HepG2 (cell line): Measurements from ENCODE around the gene HAT1. TPM values are rescaled to one million over a fixed set of nuclear protein-coding genes. Genes with fewer than 3 reads are reported as not detected.

Source experiments
- AKAP8 ChIP-seq: sonication (generic); formaldehyde crosslinking; IDR thresholded peaks from 2 replicates; pipeline ENCODE4 v1.5.1; 2020; ENCODE audit warnings: mild to moderate bottlenecking, missing genetic modification reagents
- DMAP1 ChIP-seq: IDR thresholded peaks from 2 replicates; pipeline ENCODE4 v1.6.1; 2016
- MEF2D ChIP-seq: sonication (generic); formaldehyde crosslinking; IDR thresholded peaks from 2 replicates; pipeline ENCODE4 v1.5.1; 2020; ENCODE audit warnings: mild to moderate bottlenecking, missing genetic modification reagents
- MIER3 ChIP-seq: IDR thresholded peaks from 2 replicates; pipeline ENCODE4 v1.6.1; 2016; ENCODE audit warnings: missing compliant biosample characterization, borderline replicate concordance
- TEAD3 ChIP-seq: optimal IDR thresholded peaks from 2 replicates; pipeline ENCODE3; 2016; ENCODE audit warnings: borderline replicate concordance
- ZBTB7A ChIP-seq: sonication (generic); formaldehyde crosslinking; IDR thresholded peaks from 2 replicates; pipeline ENCODE4 v1.8.0; 2022; ENCODE audit warnings: mild to moderate bottlenecking, missing genetic modification reagents
- ZNF274 ChIP-seq: sonication (generic); formaldehyde crosslinking; IDR thresholded peaks from 2 replicates; pipeline ENCODE4 v1.5.1; 2020; ENCODE audit warnings: mild to moderate bottlenecking, missing genetic modification reagents
- ZNF367 ChIP-seq: sonication (generic); formaldehyde crosslinking; IDR thresholded peaks from 2 replicates; pipeline ENCODE4 v1.4.0; 2020; ENCODE audit warnings: missing genetic modification reagents, borderline replicate concordance
- ZNF713 ChIP-seq: sonication (generic); formaldehyde crosslinking; IDR thresholded peaks from 2 replicates; pipeline ENCODE4 v1.4.0; 2020; ENCODE audit warnings: mild to moderate bottlenecking, missing genetic modification reagents
- polyA plus RNA-seq, 8 experiments: library from polyadenylated mRNA; depleted of rRNA in 3 of 8; stranded (reverse) in 7 of 8; unstranded in 1 of 8; fragments of >200 nt; fragmentation: Illumina TruSeq in 4 of 8; extraction: Trizol in 4 of 8; gene quantifications; 2 replicates each; pipeline versions ENCODE4 v1.2.1 to v1.2.3, GENCODE V29; 2011 to 2016; ENCODE audit warnings: low read depth in 4 of 8, missing spikeins in 1 of 8, mixed read lengths in 1 of 8; ENCODE audit not compliant: insufficient read depth in 1 of 8
- total RNA-seq, 5 experiments: library from RNA; depleted of rRNA; stranded (reverse); fragments of >200 nt; fragmentation: Illumina TruSeq; extraction: Trizol; gene quantifications; 2 replicates each; pipeline ENCODE4 v1.2.3, GENCODE V29; 2016; ENCODE audit warnings: low read depth in 1 of 5
- TF ChIP-seq, protein P1 (sequence below): sonication (generic); formaldehyde crosslinking; IDR thresholded peaks from 2 replicates; pipeline ENCODE4 v1.9.0; 2021; ENCODE audit warnings: mild to moderate bottlenecking, missing genetic modification reagents
- TF ChIP-seq, protein P2 (sequence below): sonication (generic); formaldehyde crosslinking; IDR thresholded peaks from 2 replicates; pipeline ENCODE4 v1.9.0; 2021; ENCODE audit warnings: missing genetic modification reagents, mild to moderate bottlenecking, borderline replicate concordance
- TF ChIP-seq, protein P3 (sequence below): sonication (generic); formaldehyde crosslinking; IDR thresholded peaks from 2 replicates; pipeline ENCODE4 v1.4.0; 2020; ENCODE audit warnings: missing genetic modification reagents, mild to moderate bottlenecking, borderline replicate concordance
- TF ChIP-seq, protein P4 (sequence below): sonication (generic); formaldehyde crosslinking; IDR thresholded peaks from 2 replicates; pipeline ENCODE4 v1.5.1; 2020; ENCODE audit warnings: missing genetic modification reagents, mild to moderate bottlenecking, borderline replicate concordance
- TF ChIP-seq, protein P5 (sequence below): sonication (generic); formaldehyde crosslinking; conservative IDR thresholded peaks from 2 replicates; pipeline ENCODE4 v1.8.0; 2022; ENCODE audit warnings: missing genetic modification reagents

The HAT1 gene
- total and polyA plus RNA-seq, 2 of the 13 experiments (the other 11 are each of a cell fraction or from before 2014, with no cell fraction given) = 45.4 to 119 TPM

DNA sequence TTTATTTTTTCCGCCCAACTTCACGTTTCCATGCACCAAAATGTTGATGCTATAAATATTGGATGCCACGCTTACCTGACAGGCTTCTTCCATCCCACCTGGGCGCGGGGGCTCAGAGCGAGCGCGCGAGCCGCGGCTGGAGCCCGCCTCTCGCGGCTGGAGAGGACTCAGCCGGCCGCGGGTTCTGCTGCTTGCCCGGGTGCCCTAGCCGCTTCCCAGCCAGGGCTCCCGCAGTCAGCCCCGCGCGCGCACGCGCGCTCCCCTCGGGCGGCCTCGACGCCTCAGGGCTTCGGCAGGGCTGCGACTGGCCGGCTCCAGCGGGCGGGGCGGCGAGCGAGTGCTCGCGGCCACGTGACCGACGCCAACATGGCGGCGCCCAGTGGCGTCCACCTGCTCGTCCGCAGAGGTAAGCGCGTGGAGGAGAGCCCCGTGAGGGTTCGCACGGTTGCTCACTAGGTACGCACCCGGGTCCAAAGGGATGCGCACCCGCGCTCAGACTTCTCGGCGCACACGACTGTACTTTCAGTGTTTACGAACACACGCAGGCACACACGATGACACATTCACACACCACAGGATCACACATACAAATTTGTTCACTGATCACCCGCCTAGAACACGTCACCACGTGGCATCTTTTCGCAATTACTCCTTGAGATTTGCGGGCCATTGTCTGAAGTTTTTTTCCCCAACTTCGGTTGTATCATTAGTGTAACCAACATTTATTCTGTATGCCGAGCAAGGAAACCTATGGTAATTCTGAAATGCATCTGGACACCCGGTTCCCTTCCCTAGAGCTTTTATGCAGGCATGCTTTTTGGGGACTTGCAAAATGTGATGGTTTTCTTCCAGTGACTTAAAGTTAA, 77.6 kb downstream of the HAT1 start, which contains the start of gene METAP1D (continued):
- TF ChIP-seq, protein P1, sequence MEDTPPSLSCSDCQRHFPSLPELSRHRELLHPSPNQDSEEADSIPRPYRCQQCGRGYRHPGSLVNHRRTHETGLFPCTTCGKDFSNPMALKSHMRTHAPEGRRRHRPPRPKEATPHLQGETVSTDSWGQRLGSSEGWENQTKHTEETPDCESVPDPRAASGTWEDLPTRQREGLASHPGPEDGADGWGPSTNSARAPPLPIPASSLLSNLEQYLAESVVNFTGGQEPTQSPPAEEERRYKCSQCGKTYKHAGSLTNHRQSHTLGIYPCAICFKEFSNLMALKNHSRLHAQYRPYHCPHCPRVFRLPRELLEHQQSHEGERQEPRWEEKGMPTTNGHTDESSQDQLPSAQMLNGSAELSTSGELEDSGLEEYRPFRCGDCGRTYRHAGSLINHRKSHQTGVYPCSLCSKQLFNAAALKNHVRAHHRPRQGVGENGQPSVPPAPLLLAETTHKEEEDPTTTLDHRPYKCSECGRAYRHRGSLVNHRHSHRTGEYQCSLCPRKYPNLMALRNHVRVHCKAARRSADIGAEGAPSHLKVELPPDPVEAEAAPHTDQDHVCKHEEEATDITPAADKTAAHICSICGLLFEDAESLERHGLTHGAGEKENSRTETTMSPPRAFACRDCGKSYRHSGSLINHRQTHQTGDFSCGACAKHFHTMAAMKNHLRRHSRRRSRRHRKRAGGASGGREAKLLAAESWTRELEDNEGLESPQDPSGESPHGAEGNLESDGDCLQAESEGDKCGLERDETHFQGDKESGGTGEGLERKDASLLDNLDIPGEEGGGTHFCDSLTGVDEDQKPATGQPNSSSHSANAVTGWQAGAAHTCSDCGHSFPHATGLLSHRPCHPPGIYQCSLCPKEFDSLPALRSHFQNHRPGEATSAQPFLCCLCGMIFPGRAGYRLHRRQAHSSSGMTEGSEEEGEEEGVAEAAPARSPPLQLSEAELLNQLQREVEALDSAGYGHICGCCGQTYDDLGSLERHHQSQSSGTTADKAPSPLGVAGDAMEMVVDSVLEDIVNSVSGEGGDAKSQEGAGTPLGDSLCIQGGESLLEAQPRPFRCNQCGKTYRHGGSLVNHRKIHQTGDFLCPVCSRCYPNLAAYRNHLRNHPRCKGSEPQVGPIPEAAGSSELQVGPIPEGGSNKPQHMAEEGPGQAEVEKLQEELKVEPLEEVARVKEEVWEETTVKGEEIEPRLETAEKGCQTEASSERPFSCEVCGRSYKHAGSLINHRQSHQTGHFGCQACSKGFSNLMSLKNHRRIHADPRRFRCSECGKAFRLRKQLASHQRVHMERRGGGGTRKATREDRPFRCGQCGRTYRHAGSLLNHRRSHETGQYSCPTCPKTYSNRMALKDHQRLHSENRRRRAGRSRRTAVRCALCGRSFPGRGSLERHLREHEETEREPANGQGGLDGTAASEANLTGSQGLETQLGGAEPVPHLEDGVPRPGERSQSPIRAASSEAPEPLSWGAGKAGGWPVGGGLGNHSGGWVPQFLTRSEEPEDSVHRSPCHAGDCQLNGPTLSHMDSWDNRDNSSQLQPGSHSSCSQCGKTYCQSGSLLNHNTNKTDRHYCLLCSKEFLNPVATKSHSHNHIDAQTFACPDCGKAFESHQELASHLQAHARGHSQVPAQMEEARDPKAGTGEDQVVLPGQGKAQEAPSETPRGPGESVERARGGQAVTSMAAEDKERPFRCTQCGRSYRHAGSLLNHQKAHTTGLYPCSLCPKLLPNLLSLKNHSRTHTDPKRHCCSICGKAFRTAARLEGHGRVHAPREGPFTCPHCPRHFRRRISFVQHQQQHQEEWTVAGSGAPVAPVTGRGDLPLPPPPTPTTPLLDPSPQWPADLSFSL (CRISPR knock-in tag) = peak; percentile 84
- TF ChIP-seq, protein P2, sequence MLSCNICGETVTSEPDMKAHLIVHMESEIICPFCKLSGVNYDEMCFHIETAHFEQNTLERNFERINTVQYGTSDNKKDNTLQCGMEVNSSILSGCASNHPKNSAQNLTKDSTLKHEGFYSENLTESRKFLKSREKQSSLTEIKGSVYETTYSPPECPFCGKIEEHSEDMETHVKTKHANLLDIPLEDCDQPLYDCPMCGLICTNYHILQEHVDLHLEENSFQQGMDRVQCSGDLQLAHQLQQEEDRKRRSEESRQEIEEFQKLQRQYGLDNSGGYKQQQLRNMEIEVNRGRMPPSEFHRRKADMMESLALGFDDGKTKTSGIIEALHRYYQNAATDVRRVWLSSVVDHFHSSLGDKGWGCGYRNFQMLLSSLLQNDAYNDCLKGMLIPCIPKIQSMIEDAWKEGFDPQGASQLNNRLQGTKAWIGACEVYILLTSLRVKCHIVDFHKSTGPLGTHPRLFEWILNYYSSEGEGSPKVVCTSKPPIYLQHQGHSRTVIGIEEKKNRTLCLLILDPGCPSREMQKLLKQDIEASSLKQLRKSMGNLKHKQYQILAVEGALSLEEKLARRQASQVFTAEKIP (CRISPR knock-in tag) = no peak
- TF ChIP-seq TEAD3 (CRISPR knock-in tag) = peak; percentile 65
- peak; percentile 100 for TF ChIP-seq DMAP1 (CRISPR knock-in tag)
- TF ChIP-seq MEF2D (CRISPR knock-in tag) = peak; percentile 82
- peak; percentile 69; the same call in 1 of the 2 replicates for TF ChIP-seq ZBTB7A (CRISPR knock-in tag)
- TF ChIP-seq, protein P3, sequence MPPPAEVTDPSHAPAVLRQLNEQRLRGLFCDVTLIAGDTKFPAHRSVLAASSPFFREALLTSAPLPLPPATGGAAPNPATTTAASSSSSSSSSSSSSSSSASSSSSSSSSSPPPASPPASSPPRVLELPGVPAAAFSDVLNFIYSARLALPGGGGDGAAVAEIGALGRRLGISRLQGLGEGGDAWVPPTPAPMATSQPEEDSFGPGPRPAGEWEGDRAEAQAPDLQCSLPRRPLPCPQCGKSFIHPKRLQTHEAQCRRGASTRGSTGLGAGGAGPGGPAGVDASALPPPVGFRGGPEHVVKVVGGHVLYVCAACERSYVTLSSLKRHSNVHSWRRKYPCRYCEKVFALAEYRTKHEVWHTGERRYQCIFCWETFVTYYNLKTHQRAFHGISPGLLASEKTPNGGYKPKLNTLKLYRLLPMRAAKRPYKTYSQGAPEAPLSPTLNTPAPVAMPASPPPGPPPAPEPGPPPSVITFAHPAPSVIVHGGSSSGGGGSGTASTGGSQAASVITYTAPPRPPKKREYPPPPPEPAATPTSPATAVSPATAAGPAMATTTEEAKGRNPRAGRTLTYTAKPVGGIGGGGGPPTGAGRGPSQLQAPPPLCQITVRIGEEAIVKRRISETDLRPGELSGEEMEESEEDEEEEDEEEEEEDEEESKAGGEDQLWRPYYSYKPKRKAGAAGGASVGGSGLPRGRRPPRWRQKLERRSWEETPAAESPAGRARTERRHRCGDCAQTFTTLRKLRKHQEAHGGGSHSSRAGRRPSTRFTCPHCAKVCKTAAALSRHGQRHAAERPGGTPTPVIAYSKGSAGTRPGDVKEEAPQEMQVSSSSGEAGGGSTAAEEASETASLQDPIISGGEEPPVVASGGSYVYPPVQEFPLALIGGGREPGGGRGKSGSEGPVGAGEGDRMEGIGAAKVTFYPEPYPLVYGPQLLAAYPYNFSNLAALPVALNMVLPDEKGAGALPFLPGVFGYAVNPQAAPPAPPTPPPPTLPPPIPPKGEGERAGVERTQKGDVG (CRISPR knock-in tag) = peak; percentile 81
- peak; percentile 99 for TF ChIP-seq ZNF274
- no peak for TF ChIP-seq ZNF713 (CRISPR knock-in tag)
- no peak; the same call in none of the 2 replicates for TF ChIP-seq AKAP8
- TF ChIP-seq ZNF367 = peak; percentile 93; the same call in 1 of the 2 replicates
- TF ChIP-seq, protein P4, sequence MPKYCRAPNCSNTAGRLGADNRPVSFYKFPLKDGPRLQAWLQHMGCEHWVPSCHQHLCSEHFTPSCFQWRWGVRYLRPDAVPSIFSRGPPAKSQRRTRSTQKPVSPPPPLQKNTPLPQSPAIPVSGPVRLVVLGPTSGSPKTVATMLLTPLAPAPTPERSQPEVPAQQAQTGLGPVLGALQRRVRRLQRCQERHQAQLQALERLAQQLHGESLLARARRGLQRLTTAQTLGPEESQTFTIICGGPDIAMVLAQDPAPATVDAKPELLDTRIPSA (CRISPR knock-in tag) = peak; percentile 53; the same call in 1 of the 2 replicates
- peak; percentile 81; the same call in 1 of the 2 replicates for TF ChIP-seq MIER3 (CRISPR knock-in tag)
- TF ChIP-seq, protein P5, sequence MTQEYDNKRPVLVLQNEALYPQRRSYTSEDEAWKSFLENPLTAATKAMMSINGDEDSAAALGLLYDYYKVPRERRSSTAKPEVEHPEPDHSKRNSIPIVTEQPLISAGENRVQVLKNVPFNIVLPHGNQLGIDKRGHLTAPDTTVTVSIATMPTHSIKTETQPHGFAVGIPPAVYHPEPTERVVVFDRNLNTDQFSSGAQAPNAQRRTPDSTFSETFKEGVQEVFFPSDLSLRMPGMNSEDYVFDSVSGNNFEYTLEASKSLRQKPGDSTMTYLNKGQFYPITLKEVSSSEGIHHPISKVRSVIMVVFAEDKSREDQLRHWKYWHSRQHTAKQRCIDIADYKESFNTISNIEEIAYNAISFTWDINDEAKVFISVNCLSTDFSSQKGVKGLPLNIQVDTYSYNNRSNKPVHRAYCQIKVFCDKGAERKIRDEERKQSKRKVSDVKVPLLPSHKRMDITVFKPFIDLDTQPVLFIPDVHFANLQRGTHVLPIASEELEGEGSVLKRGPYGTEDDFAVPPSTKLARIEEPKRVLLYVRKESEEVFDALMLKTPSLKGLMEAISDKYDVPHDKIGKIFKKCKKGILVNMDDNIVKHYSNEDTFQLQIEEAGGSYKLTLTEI (CRISPR knock-in tag) = no peak
